ENCODE data around the gene ACSF3.

Gene ACSF3

GRCh38 chr16:89166696-89167424, 73.2 kb downstream of the ACSF3 start:
- intact Hi-C loops (cut with DNase I), result loop anchor here (2.0 to 5.0 kb wide), 2 partner anchors 224 to 430 kb away; no protein-coding TSS in a partner anchor

GRCh38 chr16:89167425-89167941, 73.8 kb downstream of the ACSF3 start:
- peak; percentile 66 to 97 (median 82) for DNase-seq
- intact Hi-C loops (cut with DNase I), result loop anchor here (2.0 to 5.0 kb wide), 2 partner anchors 225 to 430 kb away; no protein-coding TSS in a partner anchor

More at GRCh38 chr16:89166696-89167424, 73.2 kb downstream of the ACSF3 start:
- DNase-seq, result no peak

GRCh38 chr16:89168381-89169189, 74.9 kb downstream of the ACSF3 start:
- intact Hi-C loops (cut with DNase I), result loop anchor here (5.0 kb wide), 1 partner anchor 431 kb away; no protein-coding TSS in a partner anchor
- DNase-seq, result no peak

GRCh38 chr16:89169778-89170177, 76.1 kb downstream of the ACSF3 start:
- intact Hi-C loops (cut with DNase I), result loop anchor here (5.0 to 10.0 kb wide), 2 partner anchors 432 to 535 kb away; partner anchors contain the start of gene IL17C
- DNase-seq, result no peak

- intact Hi-C loops (cut with DNase I), result loop anchor here (10.0 kb wide), 1 partner anchor 536 kb away; the partner anchor contains the start of gene IL17C
- DNase-seq, result no peak
Observed at GRCh38 chr16:89170346-89171215, 76.9 kb downstream of the ACSF3 start.

GRCh38 chr16:89171216-89172170, 77.8 kb downstream of the ACSF3 start, which contains the start of gene CDH15:
TSS of gene CDH15 (plus strand) at chr16:89171748. CDS start at chr16:89171832, 84 bp downstream.
- DNase-seq, result peak; percentile 66 to 98 (median 84)
- intact Hi-C loops (cut with DNase I), result loop anchor here (10.0 kb wide), 1 partner anchor 537 kb away; the partner anchor contains the start of gene IL17C

- intact Hi-C loops (cut with DNase I), result loop anchor here (10.0 kb wide), 1 partner anchor 537 kb away; the partner anchor contains the start of gene IL17C
Observed at GRCh38 chr16:89172171-89172527, 78.5 kb downstream of the ACSF3 start.

GRCh38 chr16:89172528-89173173, 79.0 kb downstream of the ACSF3 start:
- intact Hi-C loops (cut with DNase I), result loop anchor here (10.0 kb wide), 1 partner anchor 538 kb away; the partner anchor contains the start of gene IL17C
- DNase-seq, result no peak

More at GRCh38 chr16:89172171-89172527, 78.5 kb downstream of the ACSF3 start:
- no peak for DNase-seq

GRCh38 chr16:89173174-89173921, 79.7 kb downstream of the ACSF3 start:
- DNase-seq, result no peak
- intact Hi-C loops (cut with DNase I), result loop anchor here (10.0 kb wide), 1 partner anchor 539 kb away; the partner anchor contains the start of gene IL17C

GRCh38 chr16:89174055-89174827, 80.6 kb downstream of the ACSF3 start:
- intact Hi-C loops (cut with DNase I), result loop anchor here (10.0 kb wide), 1 partner anchor 539 kb away; the partner anchor contains the start of gene IL17C
- no peak for DNase-seq

GRCh38 chr16:89174877-89175276, 81.2 kb downstream of the ACSF3 start:
- no peak for DNase-seq
- intact Hi-C loops (cut with DNase I), result loop anchor here (10.0 kb wide), 1 partner anchor 540 kb away; the partner anchor contains the start of gene IL17C

GRCh38 chr16:89175280-89176146, 81.9 kb downstream of the ACSF3 start:
- intact Hi-C loops (cut with DNase I), result loop anchor here (10.0 kb wide), 1 partner anchor 541 kb away; the partner anchor contains the start of gene IL17C
- DNase-seq, result no peak

GRCh38 chr16:89176147-89176690, 82.6 kb downstream of the ACSF3 start:
- DNase-seq, result no peak
- intact Hi-C loops (cut with DNase I), result loop anchor here (10.0 kb wide), 1 partner anchor 541 kb away; the partner anchor contains the start of gene IL17C

GRCh38 chr16:89176717-89177116, 83.1 kb downstream of the ACSF3 start:
- intact Hi-C loops (cut with DNase I), result loop anchor here (10.0 kb wide), 1 partner anchor 542 kb away; the partner anchor contains the start of gene IL17C
- DNase-seq, result no peak

GRCh38 chr16:89177501-89177900, 83.8 kb downstream of the ACSF3 start:
- DNase-seq, result no peak
- intact Hi-C loops (cut with DNase I), result loop anchor here (10.0 kb wide), 1 partner anchor 543 kb away; the partner anchor contains the start of gene IL17C

Data from posterior cingulate gyrus (tissue), 11 donors.